DMS153 (cell line): ENCODE measurements around the gene TFAM.

Experiments
- DNase-seq: peaks from one replicate; lab custom pipeline; 2025; lab: John Stamatoyannopoulos, UW

TFAM gene

DNA sequence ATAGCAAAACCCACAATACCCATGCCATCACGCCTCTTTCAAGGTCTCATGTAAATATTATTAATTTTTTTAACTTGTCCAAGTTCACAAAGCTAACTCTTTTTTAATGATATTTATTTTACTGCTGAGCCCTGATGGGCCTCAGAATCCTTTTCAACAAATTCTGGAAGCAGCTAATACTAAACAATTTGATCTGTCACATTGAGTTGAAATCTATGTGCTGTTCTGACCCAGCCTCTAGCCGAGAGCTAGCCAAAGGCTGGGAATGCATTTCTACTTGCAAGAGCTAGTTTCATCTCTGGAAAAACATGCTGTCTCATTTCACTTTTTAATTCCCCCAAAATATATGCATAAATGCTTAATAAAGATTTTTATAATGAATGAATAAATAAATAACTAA, 47.9 kb downstream of the TFAM start:
- no peak for DNase-seq

DNA sequence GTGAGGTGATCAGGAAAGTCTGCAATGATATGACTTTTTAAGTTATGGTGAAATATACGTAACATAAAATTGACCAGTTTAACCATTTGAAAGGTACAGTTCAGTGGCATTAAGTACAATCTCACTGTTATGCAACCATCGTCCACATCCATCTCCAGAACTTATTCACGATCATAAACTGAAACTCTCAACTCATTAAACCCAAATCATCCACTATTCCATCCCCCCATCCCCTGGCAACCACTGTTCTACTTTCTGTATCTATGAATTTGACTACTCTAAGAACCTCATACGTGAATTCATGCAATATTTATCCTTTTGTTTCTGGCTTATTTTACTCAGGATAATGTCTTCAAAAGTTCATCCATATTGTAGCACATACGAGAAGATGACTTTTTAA, 48.4 kb downstream of the TFAM start:
- DNase-seq = no peak

DNA sequence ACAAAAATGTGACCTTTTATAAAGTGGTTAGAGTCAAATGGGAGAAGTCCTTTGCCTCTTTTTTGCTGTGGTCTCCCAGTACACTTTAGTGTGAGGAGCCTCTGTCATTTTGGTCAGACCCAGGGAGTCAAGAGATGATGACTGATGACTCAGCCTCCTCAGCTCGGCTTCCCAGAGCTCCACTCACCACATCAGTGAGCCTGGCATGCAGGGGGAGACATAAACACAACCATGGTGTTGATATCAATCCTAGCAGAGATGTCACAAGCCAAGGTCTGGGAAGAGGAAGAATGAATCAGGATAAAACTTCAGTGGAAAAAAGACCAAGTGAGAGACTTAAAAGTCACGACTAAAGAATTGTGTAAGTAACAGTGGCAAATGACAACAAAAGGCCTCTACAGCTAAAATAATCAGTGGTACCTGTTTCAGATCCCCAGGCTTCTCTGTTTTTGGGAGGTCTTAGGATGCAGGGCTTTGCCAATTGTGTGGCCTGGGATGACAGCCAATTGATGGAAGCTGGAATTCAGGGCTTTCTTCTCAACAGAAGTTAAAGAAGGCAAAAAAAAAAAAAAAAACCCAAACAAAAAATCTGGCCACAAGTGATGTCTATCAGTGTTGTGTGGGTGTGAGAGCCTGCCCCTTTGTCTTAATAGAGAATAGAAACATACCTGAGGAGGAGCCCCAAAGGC, 50.2 kb downstream of the TFAM start:
- DNase-seq = peak; percentile 20

DNA sequence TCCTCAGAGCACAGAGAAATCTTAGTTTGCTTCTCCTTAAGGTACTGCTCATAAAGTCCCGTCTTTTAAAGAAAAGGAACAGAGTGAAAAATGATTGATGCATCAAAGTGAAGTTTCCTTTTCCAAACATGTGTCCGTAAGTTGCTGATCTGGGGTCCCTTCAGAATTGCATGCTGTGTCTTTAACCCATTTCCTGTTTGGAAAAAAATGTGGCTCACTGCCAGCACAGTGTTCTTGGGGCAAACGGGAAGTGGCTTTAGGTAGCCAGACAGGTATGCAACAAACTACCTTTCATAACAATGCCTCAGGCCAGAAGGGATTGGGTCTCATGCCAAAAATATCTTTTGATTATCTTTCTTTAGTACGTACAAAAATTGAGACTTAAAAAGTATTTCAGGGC, 50.9 kb downstream of the TFAM start:
- DNase-seq = peak; percentile 59

DNA sequence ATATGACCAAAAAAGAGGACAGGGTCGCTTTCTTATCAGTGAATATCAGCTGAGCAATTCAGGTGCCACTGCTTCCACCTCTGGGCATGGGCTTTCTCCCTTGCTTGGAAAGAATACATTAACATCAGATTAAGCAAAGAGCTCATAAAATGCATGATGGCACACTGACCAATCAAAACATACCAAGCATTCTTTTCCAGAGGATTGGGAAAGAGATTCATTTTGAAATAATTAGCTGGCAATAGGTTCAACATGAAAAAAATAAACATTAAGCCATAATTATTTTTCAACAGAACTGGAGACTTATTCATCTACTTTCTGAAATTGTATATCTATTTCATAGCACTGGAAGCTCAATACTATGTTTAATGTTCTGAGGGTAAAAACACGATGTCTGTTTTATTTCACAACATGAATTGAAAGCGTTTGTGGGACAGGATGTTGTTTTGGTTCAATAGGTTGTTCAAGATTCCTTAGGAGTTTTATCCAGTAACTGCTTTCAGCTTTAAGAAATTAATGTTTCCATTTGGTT, 53.2 kb downstream of the TFAM start:
- DNase-seq = no peak

DNA sequence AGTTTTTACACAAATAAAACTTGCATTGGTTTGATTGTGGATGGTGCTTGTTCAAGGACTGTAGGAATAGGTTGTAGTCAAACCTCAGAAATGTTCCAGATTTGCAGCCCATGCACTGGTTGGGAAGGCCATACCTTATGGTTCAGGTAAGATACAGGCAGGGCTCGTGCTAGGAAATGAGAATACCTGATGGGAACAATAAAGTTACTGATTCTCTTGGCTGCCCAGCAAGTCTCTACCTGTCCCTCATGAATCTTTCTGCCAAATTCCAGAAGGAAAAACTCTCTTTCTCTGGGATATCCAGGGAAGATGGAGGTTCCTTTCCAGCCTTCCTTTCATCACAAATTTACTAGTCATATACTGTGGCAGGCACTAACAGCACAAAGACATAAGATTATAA, 53.8 kb downstream of the TFAM start:
- DNase-seq = no peak

DNA sequence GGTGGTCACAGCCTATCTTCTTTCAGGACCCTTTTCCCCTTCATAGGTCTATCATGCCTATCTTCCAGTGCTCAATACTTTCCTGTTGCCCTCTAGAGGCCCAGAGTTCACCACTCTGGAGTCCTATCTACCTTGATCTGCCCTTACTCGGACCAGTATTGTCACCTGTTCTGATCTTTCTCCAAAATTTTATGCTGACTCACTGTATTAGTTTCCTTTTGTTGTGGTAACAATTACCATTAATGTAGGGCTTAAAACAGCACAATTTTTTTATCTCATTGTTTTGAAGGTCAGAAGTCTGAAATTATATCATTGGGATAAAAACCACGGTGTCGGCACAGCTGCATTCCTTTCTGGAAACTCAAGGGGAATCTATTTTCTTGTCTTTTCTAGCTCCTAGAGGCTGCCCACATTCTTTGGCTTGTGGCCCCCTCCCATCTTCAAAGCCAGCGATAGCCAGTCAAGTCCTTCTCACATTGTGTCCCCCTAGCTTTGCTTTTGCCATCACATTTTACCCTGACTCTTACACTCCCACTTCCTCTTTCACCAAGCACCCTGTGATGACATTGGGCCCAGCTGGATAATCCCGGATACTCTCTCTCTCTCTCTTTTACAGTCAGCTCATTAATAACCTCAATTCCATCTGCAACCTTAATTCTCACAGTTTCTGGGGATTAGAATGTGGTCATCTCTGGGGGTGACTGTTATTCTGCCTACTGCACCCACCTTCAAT, 54.6 kb downstream of the TFAM start:
- no peak for DNase-seq

DNA sequence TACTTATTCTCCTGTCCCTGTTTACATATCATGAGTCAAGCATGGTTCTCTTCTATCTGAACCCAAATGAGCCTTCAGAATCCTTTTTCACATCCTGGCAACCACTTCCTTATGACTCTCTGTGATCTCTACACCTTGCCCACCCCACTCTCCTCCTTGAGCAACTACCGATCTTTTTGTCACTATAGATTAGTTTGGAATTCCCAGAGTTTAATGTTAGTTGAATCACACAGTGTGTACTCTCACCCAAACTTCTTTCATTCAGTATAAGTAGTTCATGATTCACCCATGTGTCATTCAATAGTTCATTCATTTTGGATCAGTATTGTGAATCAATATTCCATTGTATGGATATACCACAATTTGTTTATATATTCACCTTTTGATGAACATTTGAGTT, 55.3 kb downstream of the TFAM start:
- no peak for DNase-seq

DNA sequence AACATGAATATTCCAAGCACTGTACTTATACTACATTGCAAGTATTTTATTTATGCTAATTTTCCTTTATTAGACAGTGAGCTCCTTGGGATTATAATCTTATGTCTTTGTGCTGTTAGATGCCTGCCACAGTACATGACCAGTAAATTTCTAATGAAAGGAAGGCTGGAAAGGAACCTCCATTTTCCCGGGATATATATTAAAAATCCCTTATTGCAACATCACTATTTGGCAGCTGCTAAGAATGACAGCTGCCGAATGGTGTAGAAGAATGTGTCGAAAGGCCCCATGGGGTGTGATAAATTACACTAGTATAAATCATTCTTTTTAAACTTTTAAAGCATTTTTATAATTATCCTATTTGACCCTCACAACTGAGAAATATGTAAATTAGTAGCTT, 59.1 kb downstream of the TFAM start:
- no peak for DNase-seq

DNA sequence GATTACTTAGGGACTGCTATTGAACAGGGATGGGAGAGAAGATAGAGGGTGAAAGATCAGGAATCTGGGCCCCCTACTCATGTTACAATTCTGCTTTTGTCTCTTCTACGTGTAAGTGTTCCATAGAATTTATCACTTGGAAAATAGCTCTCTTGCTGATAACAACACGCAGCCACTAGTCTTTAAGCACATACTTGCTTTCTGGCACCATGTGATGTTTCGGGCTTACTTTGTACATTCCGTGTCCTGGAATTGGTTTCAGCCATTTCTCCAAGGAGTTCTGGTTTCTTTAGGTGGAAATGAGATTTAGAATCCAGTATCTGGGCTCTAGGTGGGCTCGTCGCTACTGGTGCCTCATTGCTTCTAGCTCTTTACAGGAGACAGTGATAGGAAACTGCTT, 59.7 kb downstream of the TFAM start:
- DNase-seq = no peak

DNA sequence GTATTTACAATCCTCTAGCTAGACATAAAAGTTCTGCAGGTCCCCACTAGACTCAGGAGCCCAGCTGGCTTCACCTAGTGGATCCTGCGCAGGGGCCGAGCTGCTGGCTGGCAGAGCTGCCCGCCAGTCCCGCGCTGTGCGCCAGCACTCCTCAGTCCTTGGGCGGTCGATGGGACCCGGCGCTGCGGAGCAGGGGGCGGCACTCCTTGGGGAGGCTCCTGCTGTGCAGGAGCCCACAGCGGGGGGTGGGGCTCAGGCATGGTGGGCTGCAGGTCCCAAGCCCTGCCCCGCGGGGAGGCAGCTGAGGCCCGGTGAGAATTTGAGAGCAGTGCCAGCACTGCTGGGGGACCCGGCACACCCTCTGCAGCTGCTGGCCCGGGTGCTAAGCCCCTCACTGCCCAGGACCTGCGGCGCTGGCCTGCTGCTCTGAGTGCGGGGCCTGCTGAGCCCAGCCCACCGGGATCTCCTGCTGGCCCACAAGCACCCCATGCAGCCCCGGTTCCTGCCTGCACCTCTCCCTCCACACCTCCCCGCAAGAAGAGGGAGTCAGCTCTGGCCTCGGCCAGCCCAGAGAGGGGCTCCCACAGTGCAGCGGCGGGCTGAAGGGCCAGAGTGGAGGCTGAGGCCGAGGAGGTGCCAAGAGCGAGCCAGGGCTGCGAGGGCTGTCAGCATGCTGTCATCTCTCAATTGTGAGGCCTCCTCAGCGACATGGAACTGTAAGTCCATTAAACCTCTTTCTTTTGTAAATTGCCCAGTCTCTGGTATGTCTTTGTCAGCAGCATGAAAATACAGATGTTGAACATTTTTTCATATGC, 63.1 kb downstream of the TFAM start:
- DNase-seq = no peak
